GM19463 (cell line): ENCODE results near the gene RCBTB2.

Experiments used
- ATAC-seq: cut with Tn5 transposase; IDR thresholded peaks from one replicate; pipeline ENCODE4 v1.9.1; 2021; ENCODE audit warnings: mild to moderate bottlenecking, moderate library complexity; ENCODE audit not compliant: unreplicated experiment

RCBTB2 gene

GRCh38 chr13:48496271-48497161, 36.4 kb downstream of the RCBTB2 start:
- no peak for ATAC-seq

GRCh38 chr13:48494874-48495273, 38.0 kb downstream of the RCBTB2 start:
- ATAC-seq: no peak

GRCh38 chr13:48493851-48494250, 39.0 kb downstream of the RCBTB2 start:
- ATAC-seq: no peak

GRCh38 chr13:48493066-48493765, 39.7 kb downstream of the RCBTB2 start:
- no peak for ATAC-seq

GRCh38 chr13:48492470-48493065, 40.3 kb downstream of the RCBTB2 start:
- ATAC-seq: peak; percentile 73

GRCh38 chr13:48492096-48492440, 40.8 kb downstream of the RCBTB2 start:
- peak; percentile 53 for ATAC-seq

GRCh38 chr13:48491423-48492095, 41.3 kb downstream of the RCBTB2 start:
- ATAC-seq: no peak

GRCh38 chr13:48490241-48490640, 42.6 kb downstream of the RCBTB2 start:
- no peak for ATAC-seq

- no peak for ATAC-seq
Observed at GRCh38 chr13:48489666-48490065, 43.2 kb downstream of the RCBTB2 start.

- no peak for ATAC-seq
Observed at GRCh38 chr13:48488995-48489394, 43.9 kb downstream of the RCBTB2 start.

GRCh38 chr13:48487968-48488367, 44.9 kb downstream of the RCBTB2 start:
- no peak for ATAC-seq

GRCh38 chr13:48486836-48487235, 46.0 kb downstream of the RCBTB2 start:
- no peak for ATAC-seq

- ATAC-seq: no peak
Observed at GRCh38 chr13:48486362-48486761, 46.5 kb downstream of the RCBTB2 start.

- ATAC-seq: no peak
Observed at GRCh38 chr13:48485432-48485831, 47.4 kb downstream of the RCBTB2 start.

- no peak for ATAC-seq
Observed at GRCh38 chr13:48483575-48483974, 49.3 kb downstream of the RCBTB2 start.

- ATAC-seq: no peak
Observed at GRCh38 chr13:48478391-48478790, 54.5 kb downstream of the RCBTB2 start.

GRCh38 chr13:48477191-48477855, 55.6 kb downstream of the RCBTB2 start:
- ATAC-seq: peak; percentile 64

GRCh38 chr13:48476686-48477085, 56.2 kb downstream of the RCBTB2 start:
- no peak for ATAC-seq

- no peak for ATAC-seq
Observed at GRCh38 chr13:48476215-48476614, 56.7 kb downstream of the RCBTB2 start.

GRCh38 chr13:48475230-48475629, 57.6 kb downstream of the RCBTB2 start:
- no peak for ATAC-seq
